HG03432 (cell line): ENCODE measurements around the gene ECPAS.
"Not testable (repeated sequence)": the region's sequence is repeated elsewhere in the genome, so short reads cannot be mapped to it uniquely, and the experiment has no call there.

ENCODE experiments used
- ATAC-seq: cut with Tn5 transposase; IDR thresholded peaks from one replicate; pipeline ENCODE4 v1.9.1; 2021; ENCODE audit warnings: mild to moderate bottlenecking, moderate library complexity; ENCODE audit not compliant: unreplicated experiment

The ECPAS gene

DNA sequence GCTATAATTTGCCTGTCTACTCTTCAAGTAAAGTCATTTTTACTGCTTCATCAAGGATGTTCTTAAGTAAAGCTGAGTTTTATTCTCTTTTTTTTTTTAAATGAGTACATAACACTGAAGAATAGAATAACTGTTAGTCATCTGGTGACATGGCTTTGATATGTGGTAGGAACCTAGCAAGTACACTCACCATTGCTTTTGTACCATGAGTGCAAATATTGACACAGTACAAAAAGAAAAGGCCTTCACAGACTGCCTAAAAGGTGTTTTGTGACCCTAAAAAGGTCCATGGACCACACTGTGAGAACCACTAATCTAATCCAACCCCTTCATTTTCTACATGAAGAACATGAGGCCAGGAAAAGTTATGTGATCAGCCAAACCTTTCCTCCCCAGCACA, 55.0 kb downstream of the ECPAS start:
- ATAC-seq = no peak

DNA sequence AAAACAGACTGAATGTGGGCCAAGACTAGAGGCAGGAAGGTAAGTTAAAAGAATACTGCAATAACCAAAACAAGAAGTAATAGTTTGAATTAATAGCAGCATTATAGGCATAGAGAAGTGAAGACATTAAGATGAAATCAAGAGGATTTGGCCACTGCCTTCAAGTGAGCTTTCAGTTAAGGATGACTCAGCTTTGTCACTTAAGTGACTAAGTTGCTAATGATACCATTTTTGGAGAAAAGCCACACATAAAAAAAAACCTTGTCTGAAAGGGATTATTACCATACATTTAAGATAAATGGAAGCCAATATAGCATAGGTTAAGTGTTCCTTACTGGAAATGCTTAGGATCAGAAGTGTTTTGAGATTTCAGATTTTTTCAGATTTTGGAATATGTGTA, 57.0 kb downstream of the ECPAS start:
- ATAC-seq = peak; percentile 54

DNA sequence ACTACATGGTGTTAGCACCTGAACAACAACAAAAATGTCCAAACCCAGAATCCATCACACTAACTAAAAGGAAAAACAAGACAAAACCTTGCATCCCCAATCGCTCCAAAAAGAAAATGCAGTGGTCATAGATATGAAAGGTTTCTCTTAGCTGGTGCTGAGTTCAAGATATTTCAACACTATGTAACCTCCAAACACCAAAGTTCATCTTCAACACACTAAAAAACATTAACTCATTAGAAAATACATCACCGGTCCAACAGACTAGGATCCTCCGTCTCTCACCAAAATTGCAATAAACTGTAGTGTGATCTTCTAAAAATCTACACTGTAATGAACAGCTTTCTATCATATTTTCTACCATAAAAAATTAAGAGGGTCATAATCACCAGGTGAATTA, 60.8 kb downstream of the ECPAS start:
- ATAC-seq = no peak

DNA sequence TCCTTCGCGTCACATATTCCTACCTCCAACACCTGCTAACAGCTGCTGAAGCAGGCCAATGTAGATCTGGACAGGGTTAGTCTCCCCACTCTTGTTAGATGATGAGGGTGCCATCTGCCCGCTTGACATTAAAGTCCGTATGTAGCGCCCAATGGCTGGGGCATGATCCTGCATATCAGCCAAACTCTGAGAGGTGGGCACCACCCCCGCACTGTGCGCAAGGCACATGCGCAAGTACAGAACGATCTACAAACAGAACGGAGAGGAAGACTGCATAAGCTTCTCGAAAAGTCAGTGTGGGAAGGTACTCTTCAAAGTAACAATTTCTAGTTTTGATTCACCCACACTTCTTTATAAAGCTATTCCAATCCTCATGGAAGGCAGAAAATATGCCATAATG, 69.8 kb downstream of the ECPAS start:
- ATAC-seq = no peak

DNA sequence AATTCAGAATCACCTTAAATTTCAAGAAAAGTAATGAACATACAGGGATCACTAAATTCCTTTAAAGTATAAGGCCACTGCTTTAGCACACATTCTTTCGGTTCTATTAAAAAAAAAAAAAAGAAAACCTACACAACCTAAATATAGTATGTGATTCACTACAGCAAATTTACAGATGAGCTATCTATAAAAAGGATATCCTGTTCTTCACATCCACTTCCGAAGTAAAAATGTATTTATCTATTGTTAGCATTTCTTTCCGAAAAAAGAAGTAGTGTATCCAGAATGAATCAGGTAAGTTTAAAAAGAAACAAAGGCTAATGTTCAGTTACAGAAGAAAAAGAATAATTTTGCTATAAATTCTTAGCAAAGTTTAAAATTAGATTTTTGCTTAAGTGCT, 70.2 kb downstream of the ECPAS start:
- ATAC-seq = no peak

DNA sequence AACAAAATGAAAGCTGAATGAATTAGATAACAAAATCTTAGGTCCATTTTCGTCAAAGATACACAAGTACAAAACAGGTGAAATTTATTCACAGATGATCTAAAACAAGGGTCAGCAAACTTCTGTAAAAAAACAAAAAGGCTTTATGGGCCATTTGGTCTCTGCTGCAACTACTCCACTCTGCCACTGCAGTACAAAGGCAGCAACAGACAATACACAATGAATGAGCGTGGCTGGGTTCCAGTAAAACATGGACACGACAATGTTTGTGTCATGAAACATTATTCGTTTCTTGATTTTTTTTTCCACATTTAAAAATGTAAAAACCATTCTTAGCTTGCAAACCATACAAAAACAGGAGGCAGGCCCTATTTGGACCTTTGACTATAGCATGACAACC, 71.9 kb downstream of the ECPAS start:
- no peak for ATAC-seq

DNA sequence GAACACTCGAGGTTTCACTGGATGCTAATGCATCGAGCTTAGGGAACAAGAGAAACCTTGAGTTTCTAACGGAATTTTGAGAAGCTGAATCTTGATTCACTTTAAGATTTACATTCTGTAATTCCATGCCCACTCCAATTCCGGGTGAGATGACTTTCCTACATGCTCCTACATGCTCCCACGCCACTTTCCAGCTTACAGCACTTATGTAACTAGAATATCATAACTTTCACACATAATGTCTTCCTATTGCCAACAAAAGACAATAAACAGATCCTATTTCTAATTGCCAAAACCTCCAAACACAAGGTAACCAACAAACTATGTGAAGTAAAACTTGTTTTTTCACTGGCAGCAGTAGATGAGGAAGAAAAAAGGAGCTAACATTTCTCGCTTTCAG, 72.9 kb downstream of the ECPAS start:
- no peak for ATAC-seq

DNA sequence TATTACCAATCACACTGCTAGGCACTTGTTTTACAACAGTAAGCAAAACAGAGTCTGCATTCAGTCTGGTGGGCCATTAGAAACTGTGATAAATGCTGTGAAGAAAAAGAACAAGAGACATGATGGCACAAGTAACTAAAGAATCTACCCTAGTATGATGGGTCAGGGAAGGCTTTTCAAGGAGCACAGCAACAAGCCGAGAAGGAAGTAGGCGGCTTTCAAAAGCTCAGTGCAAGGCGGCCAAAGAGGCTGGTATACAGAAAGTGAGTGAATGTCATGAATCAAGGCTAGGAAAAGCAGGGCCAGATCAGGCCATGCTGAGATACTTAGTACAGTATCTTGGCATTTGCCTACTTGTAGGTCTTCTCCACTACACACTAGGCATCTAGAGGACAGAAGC, 76.4 kb downstream of the ECPAS start:
- ATAC-seq = no peak

DNA sequence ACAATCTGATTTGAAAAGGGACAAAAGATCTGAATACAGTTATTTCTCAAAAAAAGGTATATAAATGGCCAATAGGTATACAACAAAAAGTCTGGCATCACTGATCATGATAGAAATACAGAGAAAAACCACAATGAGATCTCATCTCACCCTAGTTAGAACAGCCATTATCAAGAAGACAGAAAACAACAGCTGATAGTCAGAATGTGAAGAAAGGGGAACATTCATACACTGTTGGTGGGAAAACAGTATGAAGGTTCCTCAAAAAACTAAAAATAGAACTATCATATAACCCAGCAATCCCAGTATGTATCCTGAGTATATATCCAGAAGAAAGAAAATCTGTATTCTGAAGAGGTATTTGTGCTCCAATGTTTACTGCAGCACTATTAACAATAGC, 78.5 kb downstream of the ECPAS start:
- ATAC-seq = no peak

DNA sequence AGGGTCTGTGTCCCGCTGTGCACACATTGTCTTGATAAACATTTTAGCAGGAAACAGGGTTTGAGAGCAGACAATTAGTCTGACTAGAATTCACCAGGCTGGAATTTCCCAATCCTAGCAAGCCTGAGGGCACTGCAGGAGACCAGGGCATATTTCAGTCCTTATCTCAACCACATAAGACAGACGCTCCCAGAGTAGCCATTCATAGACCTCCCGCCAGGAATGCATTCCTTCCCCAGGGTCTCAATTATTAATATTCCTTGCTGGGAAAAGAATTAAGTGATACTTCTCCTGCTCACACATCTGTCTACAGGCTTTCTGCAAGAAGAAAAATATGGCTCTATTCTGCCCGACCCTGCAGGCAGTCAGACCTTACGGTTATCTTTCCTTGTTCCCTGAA, 82.7 kb downstream of the ECPAS start:
- ATAC-seq = not testable (repeated sequence)

DNA sequence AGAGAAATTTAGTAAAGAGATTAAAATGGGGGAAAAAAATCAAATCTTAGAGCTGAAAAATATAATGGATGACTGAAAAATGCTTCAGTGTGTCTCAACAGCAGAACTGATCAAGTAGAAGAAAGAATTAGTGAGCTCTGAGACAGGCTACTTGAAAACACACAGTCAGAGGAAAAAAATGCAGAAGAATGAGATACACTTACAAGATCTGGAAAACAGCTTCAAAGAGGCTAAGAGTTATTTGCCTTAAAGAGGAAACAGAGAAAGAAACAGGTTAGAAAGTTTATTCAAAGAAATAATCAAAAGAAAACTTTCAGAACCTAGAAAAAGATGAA, 83.7 kb downstream of the ECPAS start:
- no peak for ATAC-seq

DNA sequence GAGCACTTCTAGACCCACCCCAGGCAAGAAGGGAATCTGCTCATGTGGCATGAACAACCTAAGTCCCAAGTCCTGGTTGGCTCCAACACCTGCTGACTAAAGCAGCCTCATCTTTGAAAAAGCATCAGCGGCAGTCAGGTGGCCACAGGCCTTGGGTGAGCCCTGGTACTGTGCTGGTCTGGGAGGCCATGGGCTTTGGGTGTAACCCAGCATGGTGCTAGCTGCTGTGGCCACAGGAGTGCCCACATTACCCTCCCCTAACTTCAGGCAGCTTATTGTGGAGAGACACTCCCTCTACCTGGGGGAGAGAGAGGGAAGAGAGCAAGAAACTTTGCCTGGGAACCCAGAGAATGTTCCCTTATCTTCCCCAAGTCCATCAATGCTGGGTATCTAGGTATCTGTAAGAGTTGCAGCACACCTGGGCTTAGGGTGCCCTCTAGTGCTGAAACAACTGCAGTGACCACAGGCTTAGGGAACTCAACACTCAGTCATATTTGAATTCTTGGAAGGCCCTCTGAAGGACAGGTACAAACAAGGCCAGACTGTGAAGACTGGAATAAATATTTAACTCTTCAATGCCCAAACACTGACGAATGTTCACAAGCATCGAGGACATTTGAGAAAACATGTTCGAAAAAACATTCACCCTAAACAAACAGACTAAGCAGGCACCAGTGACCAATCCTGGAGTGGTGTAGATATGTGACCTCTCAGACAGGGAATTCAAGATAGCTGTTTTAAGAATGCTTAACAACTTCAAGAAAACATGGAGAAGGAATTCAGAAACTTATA, 84.2 kb downstream of the ECPAS start:
- ATAC-seq = no peak

DNA sequence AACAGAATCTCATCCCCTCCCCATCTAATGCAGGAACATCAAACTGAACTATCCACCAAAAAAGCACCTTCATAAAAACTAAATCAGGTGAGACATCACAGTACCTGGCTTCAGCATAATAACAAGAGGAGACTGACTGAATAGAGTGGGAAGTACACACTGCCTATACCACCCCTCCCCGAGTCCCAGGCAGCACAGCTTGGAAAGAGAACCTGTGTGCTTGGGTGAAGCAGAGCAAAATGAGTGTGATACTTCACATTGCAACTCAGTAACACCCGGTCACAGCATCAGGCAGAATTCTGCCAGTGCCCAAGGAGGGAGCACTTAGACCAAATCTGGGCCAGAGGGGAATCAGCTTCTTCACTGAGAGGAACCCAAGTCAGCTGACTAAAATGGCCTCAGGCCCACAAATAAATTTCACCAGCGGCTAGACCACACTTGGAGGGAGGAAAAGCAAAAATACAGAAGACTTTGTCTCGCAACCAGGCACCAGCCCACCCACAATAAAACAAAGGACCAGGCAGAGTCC, 84.9 kb downstream of the ECPAS start:
- no peak for ATAC-seq

DNA sequence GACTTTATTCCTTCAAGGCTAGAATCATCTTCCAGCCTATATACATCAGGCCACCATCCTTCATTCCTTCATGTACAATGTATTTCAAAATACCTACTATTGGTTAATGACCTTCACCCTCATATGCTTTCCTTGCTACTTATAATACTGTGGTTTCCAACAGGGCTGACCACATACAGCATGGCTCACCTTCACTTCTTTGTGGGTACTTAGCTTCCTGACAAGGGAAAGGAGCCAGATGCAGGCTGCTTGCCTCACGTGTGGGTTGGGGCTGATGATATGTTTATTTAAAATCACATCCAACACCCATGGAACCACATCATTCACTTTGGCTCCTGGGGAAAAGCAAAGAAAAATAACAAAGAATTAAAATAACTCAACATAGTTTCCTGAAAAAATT, 90.2 kb downstream of the ECPAS start:
- ATAC-seq = no peak

DNA sequence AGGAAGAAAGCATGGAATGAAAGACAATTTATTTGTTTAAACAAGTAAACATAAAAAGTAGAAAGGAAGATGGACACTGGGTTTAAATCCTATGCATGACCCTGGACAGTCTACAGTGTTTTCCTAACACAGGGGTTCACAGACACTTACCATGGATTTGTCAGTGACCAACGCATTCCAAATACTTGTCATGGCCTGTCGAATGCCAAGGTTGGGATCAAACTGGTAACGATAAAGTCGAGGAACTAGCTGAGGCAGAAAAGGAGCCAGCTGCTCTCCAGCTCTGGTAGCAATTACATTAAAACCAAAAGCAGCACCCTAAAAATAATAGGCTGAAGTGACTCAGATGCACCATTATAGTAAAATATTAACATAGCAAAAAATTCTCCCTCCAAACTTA, 94.8 kb downstream of the ECPAS start:
- ATAC-seq = no peak

DNA sequence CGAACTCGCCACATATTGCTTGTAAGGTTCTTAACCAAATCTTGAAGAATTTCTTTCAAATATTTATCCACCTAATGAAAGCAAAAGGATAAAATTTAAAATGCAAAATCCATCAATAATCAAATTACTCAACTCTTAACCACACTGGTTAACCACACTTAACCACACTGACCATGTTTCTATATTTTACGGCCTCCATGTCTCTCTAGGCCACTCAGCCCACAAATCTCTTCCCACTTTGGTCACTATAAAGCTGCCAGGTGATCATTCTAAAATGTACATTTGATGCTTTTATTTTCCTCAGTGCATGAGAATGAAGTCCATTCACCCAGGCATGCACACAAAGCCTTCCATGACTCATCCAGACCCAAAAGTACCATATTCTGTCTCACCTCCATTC, 97.8 kb downstream of the ECPAS start:
- ATAC-seq = peak; percentile 53

DNA sequence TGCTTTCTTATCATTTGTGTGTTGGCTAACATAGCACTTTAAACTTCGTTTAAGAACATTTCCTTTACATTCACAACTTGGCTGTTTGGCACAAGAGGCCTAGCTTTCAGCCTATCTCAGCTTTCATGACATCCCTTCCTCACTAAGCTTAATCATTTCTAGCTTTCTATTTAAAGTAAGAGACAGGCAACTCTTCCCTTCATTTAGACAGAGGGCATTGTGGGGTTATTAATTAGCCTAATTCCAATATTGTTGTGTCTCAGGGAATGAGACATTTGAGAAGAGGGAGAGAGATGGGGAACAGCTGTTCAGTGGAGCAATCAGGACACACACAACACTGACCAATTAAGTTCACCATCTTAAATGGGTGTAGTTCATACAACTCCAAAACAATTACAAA, 103.2 kb downstream of the ECPAS start:
- ATAC-seq = no peak

DNA sequence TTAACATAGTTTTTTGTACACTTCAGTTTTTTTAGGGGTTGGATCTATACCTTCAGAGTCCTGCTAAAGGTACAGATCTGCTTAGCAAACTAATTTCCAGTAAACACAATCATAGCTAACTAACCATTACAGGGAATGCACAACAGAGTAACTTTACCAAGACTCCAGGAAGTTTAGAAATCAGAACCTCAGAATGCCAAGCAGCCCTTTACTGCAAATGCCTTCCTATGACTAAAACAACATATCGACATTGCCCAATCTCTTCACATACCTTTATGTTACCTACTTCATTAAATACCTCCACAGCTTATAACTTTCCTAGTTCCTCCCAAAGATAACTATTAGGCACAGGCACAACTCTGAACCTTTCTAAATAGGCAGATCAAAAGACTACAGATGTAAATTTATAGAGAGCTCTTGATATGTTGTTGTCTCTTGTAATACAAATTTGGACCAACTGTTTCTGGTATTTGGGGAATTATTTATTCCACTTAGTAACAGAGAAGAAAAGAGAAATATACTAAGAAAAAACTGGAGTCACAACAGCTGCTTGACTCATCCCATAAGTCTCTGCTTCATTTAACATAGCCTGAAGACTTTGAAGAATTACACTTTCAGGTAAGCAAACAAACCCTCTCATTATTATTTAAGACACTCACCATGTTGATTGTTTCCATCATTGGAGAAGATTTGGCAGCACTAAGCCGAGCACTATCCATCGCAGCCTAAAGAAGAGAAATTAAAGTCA, 108.2 kb downstream of the ECPAS start:
- no peak for ATAC-seq

DNA sequence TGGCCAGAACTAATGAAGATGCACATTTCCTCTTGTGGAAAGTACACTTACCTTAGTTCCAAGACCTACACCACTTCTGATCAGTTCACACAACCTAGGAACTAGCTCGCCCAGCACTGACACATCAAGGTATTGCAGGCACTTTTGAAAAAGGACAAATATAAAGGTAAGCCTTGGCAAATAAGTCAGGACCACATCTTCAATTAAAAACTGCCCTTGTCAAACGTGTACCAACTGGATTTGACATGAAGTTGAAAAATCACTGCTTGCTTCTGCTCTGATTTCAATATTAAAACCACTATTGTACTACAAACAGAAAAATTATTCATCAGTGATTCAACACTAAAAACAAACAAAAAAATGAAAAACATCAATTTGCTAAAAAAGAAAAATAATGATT, 109.1 kb downstream of the ECPAS start:
- no peak for ATAC-seq

DNA sequence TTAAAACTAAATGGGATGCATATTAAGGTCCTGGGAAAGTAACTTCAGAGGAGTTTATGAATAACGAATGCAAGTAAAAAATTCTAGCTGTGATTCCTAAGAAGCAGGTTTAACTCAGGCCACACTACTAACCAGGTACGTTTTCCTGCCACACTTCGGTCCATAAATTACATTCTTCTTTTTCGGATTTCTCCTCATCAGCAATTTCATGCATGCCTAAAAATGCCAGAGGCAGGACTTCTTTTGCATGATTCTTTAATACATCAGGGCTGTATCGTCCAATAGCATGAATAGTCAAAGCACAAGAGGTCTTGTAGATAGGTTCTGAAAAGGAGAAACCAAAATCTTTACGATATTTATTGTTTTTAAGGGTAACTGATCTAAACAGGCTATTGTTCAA, 111.9 kb downstream of the ECPAS start:
- no peak for ATAC-seq

DNA sequence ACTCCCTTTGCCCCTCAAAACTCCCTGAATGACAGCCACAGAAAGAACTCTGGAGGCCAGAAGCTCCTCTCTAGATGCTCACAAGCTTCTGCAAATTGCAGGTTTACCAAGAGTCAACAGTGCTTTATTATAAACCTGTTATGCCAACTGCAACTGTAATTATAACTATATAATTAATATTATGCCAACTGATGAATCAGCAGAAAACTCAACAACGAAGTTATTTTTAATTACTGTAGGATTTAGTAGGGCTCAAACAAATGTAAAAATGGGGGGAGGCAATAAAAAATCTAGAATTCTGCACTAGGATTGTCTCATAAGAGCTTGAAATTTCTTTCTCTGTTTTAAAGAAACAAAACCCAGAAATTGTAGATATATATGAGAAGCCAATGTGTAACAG, 117.2 kb downstream of the ECPAS start:
- ATAC-seq = no peak

DNA sequence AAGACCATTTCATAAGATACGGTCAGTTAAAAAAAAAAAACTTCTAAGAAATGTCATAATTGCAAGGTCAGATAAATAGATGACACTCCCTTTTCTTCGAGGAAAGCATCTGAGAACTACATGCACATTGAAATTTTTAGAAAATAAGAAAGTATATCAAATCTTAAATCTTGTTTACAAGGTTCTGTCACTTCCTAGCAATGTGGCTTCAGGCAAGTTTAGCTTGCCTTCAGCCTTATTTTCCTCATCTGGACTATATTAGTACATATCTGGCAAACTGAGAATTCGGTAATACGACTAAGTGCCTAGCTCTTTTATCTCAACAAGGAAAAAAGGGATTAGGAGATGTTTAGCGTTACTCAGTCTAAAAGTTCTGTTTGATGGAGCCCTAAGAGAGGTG, 121.7 kb downstream of the ECPAS start:
- ATAC-seq = no peak
